Inflammatory macrophage treated with lipopolysaccharide for 4 hours (primary cell): Measurements from ENCODE around the gene ADGRV1.
A peak's percentile ranks its signal among the peaks of the same experiment; 100 is the strongest.

Source experiments
- DNase-seq: peaks from one replicate; pipeline ENCODE4 v3.0.0-alpha.2; 2020

The ADGRV1 gene

GRCh38 chr5:91121347-91121993, 562.9 kb downstream of the ADGRV1 start:
- DNase-seq = no peak

- DNase-seq = no peak
Measured at GRCh38 chr5:91122651-91123050, 564.1 kb downstream of the ADGRV1 start.

- DNase-seq = no peak
Measured at GRCh38 chr5:91123291-91123690, 564.7 kb downstream of the ADGRV1 start.

GRCh38 chr5:91123901-91124300, 565.3 kb downstream of the ADGRV1 start:
- DNase-seq = peak; percentile 27

GRCh38 chr5:91125916-91126315, 567.3 kb downstream of the ADGRV1 start:
- no peak for DNase-seq

- no peak for DNase-seq
Measured at GRCh38 chr5:91126448-91126847, 567.9 kb downstream of the ADGRV1 start.

- DNase-seq = no peak
Measured at GRCh38 chr5:91126888-91127287, 568.3 kb downstream of the ADGRV1 start.

- DNase-seq = no peak
Measured at GRCh38 chr5:91127456-91128081, 569.0 kb downstream of the ADGRV1 start.

- no peak for DNase-seq
Measured at GRCh38 chr5:91128604-91129003, 570.0 kb downstream of the ADGRV1 start.

- DNase-seq = no peak
Measured at GRCh38 chr5:91129748-91130147, 571.2 kb downstream of the ADGRV1 start.

- no peak for DNase-seq
Measured at GRCh38 chr5:91130759-91131158, 572.2 kb downstream of the ADGRV1 start.

- DNase-seq = peak; percentile 81
Measured at GRCh38 chr5:91132550-91132949, 574.0 kb downstream of the ADGRV1 start.

GRCh38 chr5:91133183-91133582, 574.6 kb downstream of the ADGRV1 start:
- no peak for DNase-seq

- no peak for DNase-seq
Measured at GRCh38 chr5:91135475-91136248, 577.1 kb downstream of the ADGRV1 start.

- no peak for DNase-seq
Measured at GRCh38 chr5:91136271-91136670, 577.7 kb downstream of the ADGRV1 start.

GRCh38 chr5:91137647-91138046, 579.0 kb downstream of the ADGRV1 start:
- DNase-seq = no peak

- no peak for DNase-seq
Measured at GRCh38 chr5:91139572-91140200, 581.1 kb downstream of the ADGRV1 start.

- no peak for DNase-seq
Measured at GRCh38 chr5:91140657-91141056, 582.1 kb downstream of the ADGRV1 start.

- no peak for DNase-seq
Measured at GRCh38 chr5:91141642-91142041, 583.0 kb downstream of the ADGRV1 start.

GRCh38 chr5:91142386-91142785, 583.8 kb downstream of the ADGRV1 start:
- DNase-seq = peak; percentile 43

GRCh38 chr5:91142819-91143218, 584.2 kb downstream of the ADGRV1 start:
- DNase-seq = no peak

- DNase-seq = no peak
Measured at GRCh38 chr5:91143840-91144239, 585.2 kb downstream of the ADGRV1 start.

GRCh38 chr5:91144491-91145332, 586.1 kb downstream of the ADGRV1 start:
- no peak for DNase-seq
